Smooth muscle cell (in vitro differentiated cells): ENCODE measurements around the gene SDR42E2. TPM values are rescaled to one million over a fixed set of nuclear protein-coding genes. Genes with fewer than 3 reads are reported as not detected.

Experiments used
- DNase-seq: peaks from one replicate; lab custom pipeline; 2025; ENCODE audit not compliant: unreplicated experiment; lab: John Stamatoyannopoulos, UW
- H2AFZ ChIP-seq: fragments of 200-600 bp; sonication (generic); 2 replicates; pipeline ENCODE4 v1.6.0; 2016; ENCODE audit warnings: antibody characterized with exemption, low read depth, mild to moderate bottlenecking
- H3F3A ChIP-seq: fragments of 200-600 bp; sonication (generic); 2 replicates; pipeline ENCODE4 v1.6.0; 2017; ENCODE audit warnings: antibody characterized with exemption, low read depth
- H3K27ac ChIP-seq: fragments of 200-600 bp; sonication (generic); 2 replicates; pipeline ENCODE4 v1.5.1; 2016; ENCODE audit warnings: low read depth, mild to moderate bottlenecking
- H3K27me3 ChIP-seq: fragments of 200-600 bp; sonication (generic); 2 replicates; pipeline ENCODE4 v1.6.1; 2016; ENCODE audit warnings: low read depth, mild to moderate bottlenecking
- H3K36me3 ChIP-seq: fragments of 200-600 bp; sonication (generic); 2 replicates; pipeline ENCODE4 v1.5.1; 2016; ENCODE audit warnings: low read depth
- H3K4me1 ChIP-seq: fragments of 200-600 bp; sonication (generic); 2 replicates; pipeline ENCODE4 v1.5.1; 2016; ENCODE audit warnings: low read depth
- H3K4me2 ChIP-seq: fragments of 200-600 bp; sonication (generic); 2 replicates; pipeline ENCODE4 v1.6.0; 2016; ENCODE audit warnings: mild to moderate bottlenecking
- H3K4me3 ChIP-seq: fragments of 200-600 bp; sonication (generic); 2 replicates; pipeline ENCODE4 v1.5.1; 2016; ENCODE audit warnings: mild to moderate bottlenecking
- H3K79me2 ChIP-seq: fragments of 200-600 bp; sonication (generic); 2 replicates; pipeline ENCODE4 v1.6.0; 2016; ENCODE audit warnings: low read depth, mild to moderate bottlenecking
- H3K9ac ChIP-seq: fragments of 200-600 bp; sonication (generic); 2 replicates; pipeline ENCODE4 v1.6.0; 2016; ENCODE audit warnings: low read depth
- H3K9me3 ChIP-seq: fragments of 200-600 bp; sonication (generic); replicated peaks from 2 replicates; pipeline ENCODE4 v1.5.1; 2016; ENCODE audit warnings: low read depth
- H4K20me1 ChIP-seq: fragments of 200-600 bp; sonication (generic); 2 replicates; pipeline ENCODE4 v1.6.0; 2016; ENCODE audit warnings: low read depth
- WGBS: methylation state at CpG from one replicate; pipeline ENCODE4 v1.1.7; 2016; ENCODE audit warnings: low lambda C conversion rate; 5-methylcytosine and 5-hydroxymethylcytosine counted together
- polyA plus RNA-seq: library from polyadenylated mRNA; unstranded; fragments of >200 nt; fragmentation: Nextera tagmentation; extraction: Ambion mirVana; gene quantifications from 2 replicates; pipeline ENCODE4 v1.2.1, GENCODE V29; 2016
- total RNA-seq: library from RNA; depleted of rRNA; stranded (reverse); fragments of >200 nt; gene quantifications from 2 replicates; pipeline ENCODE4 v1.2.3, GENCODE V29; 2014
- TF ChIP-seq, protein P1 (sequence below): fragments of 200-600 bp; sonication (generic); IDR thresholded peaks from 2 replicates; pipeline ENCODE4 v1.5.1; 2017; ENCODE audit warnings: borderline replicate concordance, mild to moderate bottlenecking, antibody characterized with exemption; ENCODE audit not compliant: insufficient read depth, poor library complexity, severe bottlenecking

Gene SDR42E2
- total and polyA plus RNA-seq, 2 experiments from 2014 or later: 0.18 TPM; not detected in 1

GRCh38 chr16:22190081-22190775 is 27.9 kb downstream of the SDR42E2 start:
- Histone ChIP-seq H3K9me3 (no peaks in the 10 kb centered on the region), H3K36me3 (no peaks in the 10 kb centered on the region), H3K27me3 (no peaks in the 10 kb centered on the region), H3K4me1 (peaks cover 7% of the 10 kb centered on the region), H3K4me3 (peak overlapping the region; percentile 65), H2AFZ (peak overlapping the region; percentile 86), H3F3A (no peaks in the 10 kb centered on the region), H3K9ac (no peak overlapping the region), H3K4me2 (peak overlapping the region; percentile 93), H3K79me2 (no peaks in the 10 kb centered on the region), H4K20me1 (no peaks in the 10 kb centered on the region), H3K27ac (peak overlapping the region; percentile 50)
- DNase-seq: peak; percentile 100
- TF ChIP-seq, protein P1, sequence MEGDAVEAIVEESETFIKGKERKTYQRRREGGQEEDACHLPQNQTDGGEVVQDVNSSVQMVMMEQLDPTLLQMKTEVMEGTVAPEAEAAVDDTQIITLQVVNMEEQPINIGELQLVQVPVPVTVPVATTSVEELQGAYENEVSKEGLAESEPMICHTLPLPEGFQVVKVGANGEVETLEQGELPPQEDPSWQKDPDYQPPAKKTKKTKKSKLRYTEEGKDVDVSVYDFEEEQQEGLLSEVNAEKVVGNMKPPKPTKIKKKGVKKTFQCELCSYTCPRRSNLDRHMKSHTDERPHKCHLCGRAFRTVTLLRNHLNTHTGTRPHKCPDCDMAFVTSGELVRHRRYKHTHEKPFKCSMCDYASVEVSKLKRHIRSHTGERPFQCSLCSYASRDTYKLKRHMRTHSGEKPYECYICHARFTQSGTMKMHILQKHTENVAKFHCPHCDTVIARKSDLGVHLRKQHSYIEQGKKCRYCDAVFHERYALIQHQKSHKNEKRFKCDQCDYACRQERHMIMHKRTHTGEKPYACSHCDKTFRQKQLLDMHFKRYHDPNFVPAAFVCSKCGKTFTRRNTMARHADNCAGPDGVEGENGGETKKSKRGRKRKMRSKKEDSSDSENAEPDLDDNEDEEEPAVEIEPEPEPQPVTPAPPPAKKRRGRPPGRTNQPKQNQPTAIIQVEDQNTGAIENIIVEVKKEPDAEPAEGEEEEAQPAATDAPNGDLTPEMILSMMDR: no peak
- WGBS: 2% methylated on average over 48 of the region's 72 CpGs

DNA sequence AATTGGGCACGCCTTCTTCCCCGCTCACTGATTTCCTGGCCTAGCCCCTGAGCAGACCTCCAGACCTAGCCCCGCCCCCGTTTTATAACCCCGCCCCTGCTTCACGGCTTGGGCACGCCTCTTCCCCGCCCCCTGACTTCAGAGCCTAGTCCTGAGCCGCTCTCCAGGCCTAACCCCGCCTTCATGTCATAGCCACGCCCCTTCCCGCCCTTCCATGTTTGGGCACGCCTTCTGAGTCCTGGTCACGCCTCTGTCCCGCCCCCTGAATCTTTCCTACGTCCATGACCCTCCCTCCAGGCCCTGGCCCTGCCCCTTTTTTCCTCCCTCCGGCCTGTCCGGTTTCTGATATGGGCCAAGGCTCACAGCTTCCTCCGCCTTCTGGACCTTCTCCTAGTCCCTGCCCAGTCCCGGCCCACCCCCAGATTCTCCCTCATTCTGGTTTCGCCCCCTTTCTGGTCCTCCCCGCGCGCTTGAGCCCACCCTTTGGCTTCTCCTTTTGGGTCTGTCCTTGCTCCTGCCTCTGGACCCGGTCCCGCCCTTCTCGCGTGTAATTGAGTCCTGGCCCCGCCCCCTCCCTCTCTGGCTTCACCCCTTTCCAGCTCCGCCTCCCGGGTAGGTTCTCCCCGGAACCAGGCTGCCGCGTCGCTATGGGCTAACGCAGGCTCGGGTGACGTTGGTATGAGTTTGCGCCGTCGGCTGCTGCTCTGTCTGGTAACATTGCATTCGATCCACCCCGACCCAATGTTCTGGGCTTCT is 28.6 kb downstream of the SDR42E2 start:
- H3K4me3 ChIP-seq: peak overlapping the region; percentile 59
- H3K36me3 ChIP-seq: no peaks in the 10 kb centered on the region
- H3K9ac ChIP-seq: peak overlapping the region; percentile 93
- H3F3A ChIP-seq: no peaks in the 10 kb centered on the region
- no peaks in the 10 kb centered on the region for H3K9me3 ChIP-seq
- peak overlapping the region; percentile 96 for H3K27ac ChIP-seq
- no peaks in the 10 kb centered on the region for H3K27me3 ChIP-seq
- under 1% methylated on average over 34 of the region's 43 CpGs for WGBS
- peak; percentile 100 for DNase-seq
- peak overlapping the region; percentile 56 for H2AFZ ChIP-seq
- peak overlapping the region; percentile 89 for H3K4me2 ChIP-seq
- no peaks in the 10 kb centered on the region for H3K79me2 ChIP-seq
- H4K20me1 ChIP-seq: no peaks in the 10 kb centered on the region
- TF ChIP-seq, protein P1: no peak
- H3K4me1 ChIP-seq: peaks cover 7% of the 10 kb centered on the region

- Histone ChIP-seq H4K20me1 (no peaks in the 10 kb centered on the region), H3K27ac (peak overlapping the region; percentile 96), H3K4me2 (peak overlapping the region; percentile 89), H3K9ac (peak overlapping the region; percentile 93), H3F3A (no peaks in the 10 kb centered on the region), H3K9me3 (no peaks in the 10 kb centered on the region), H3K4me3 (peak overlapping the region; percentile 59), H3K27me3 (no peaks in the 10 kb centered on the region), H3K79me2 (no peaks in the 10 kb centered on the region), H3K4me1 (peaks cover 7% of the 10 kb centered on the region), H3K36me3 (no peaks in the 10 kb centered on the region), H2AFZ (peak overlapping the region; percentile 56)
- TF ChIP-seq, protein P1: no peak
- WGBS: 30% methylated on average over 9 of the region's 9 CpGs
- DNase-seq: no peak
These were observed 29.4 kb downstream of the SDR42E2 start for GRCh38 chr16:22191532-22192260.
